H1 (cell line): ENCODE measurements around the gene APOL4. TPM values are rescaled to one million over a fixed set of nuclear protein-coding genes. Genes with fewer than 3 reads are reported as not detected.

Experiments
- CTCF ChIA-PET: fragments of 300-600 bp; sonication (Branson Sonifier 250); formaldehyde crosslinking; loops from one replicate; lab custom pipeline; 2021; ENCODE audit not compliant: partially characterized antibody; lab: Charles Lee
- POLR2A ChIA-PET: fragments of 300-600 bp; sonication (Branson Sonifier 250); formaldehyde crosslinking; loops from one replicate; lab custom pipeline; 2021; ENCODE audit warnings: inconsistent platforms; ENCODE audit not compliant: partially characterized antibody; lab: Charles Lee
- DNase-seq, 2 experiments: peaks; one replicate each; pipeline versions ENCODE4 v3.0.0 to v3.0.0-alpha.2; 2010 to 2022; ENCODE audit warnings: low spot score in 2 of 2, low read depth in 1 of 2, mixed read lengths in 1 of 2
- FAIRE-seq: peaks from 2 replicates; lab custom pipeline; 2011; peaks lifted over from hg19 to GRCh38; lab: Jason Lieb, UNC
- H2AFZ ChIP-seq: 2 replicates; pipeline ENCODE4 v1.8.1; 2012; ENCODE audit warnings: low read length, inconsistent platforms
- H2AK5ac ChIP-seq: 2 replicates; pipeline ENCODE4 v1.6.1; 2013; ENCODE audit warnings: low read depth, low read length
- H2BK120ac ChIP-seq: replicated peaks from 2 replicates; pipeline ENCODE3; 2013; ENCODE audit warnings: low read depth, low read length, inconsistent platforms
- H2BK12ac ChIP-seq: 2 replicates; pipeline ENCODE4 v1.6.1; 2013; ENCODE audit warnings: low read depth, low read length
- H2BK15ac ChIP-seq: 2 replicates; pipeline ENCODE4 v1.6.1; 2013; ENCODE audit warnings: low read length
- H2BK20ac ChIP-seq: 2 replicates; pipeline ENCODE4 v1.6.1; 2013; ENCODE audit warnings: low read length
- H2BK5ac ChIP-seq: 2 replicates; pipeline ENCODE4 v1.6.1; 2013; ENCODE audit warnings: low read depth, low read length
- H3K14ac ChIP-seq: 2 replicates; pipeline ENCODE4 v1.6.1; 2013; ENCODE audit warnings: inconsistent platforms; ENCODE audit not compliant: insufficient read length
- H3K18ac ChIP-seq: 2 replicates; pipeline ENCODE4 v1.6.1; 2013; ENCODE audit warnings: low read length; ENCODE audit errors: extremely low read depth
- H3K23ac ChIP-seq: 2 replicates; pipeline ENCODE4 v1.6.1; 2013; ENCODE audit warnings: inconsistent platforms; ENCODE audit not compliant: insufficient read length
- H3K23me2 ChIP-seq: 2 replicates; pipeline ENCODE4 v1.6.1; 2013; ENCODE audit warnings: low read depth, low read length
- H3K27ac ChIP-seq: 2 replicates; pipeline ENCODE4 v1.6.1; 2011; ENCODE audit warnings: low read depth, low read length, inconsistent platforms
- H3K27me3 ChIP-seq, 4 experiments: replicated peaks in 1 of 4; 1 replicate in 1 of 4; 2 replicates in 3 of 4; pipeline versions ENCODE4 v1.6.1 to v1.8.1; 2011 to 2013; ENCODE audit warnings: low read length in 3 of 4, mild to moderate bottlenecking in 3 of 4, inconsistent platforms in 2 of 4, mixed read lengths in 2 of 4, moderate library complexity in 1 of 4; ENCODE audit not compliant: control insufficient read depth in 3 of 4, insufficient read depth in 3 of 4; ENCODE audit errors: extremely low read depth in 1 of 4
- H3K36me3 ChIP-seq, 4 experiments: 2 replicates each; pipeline versions ENCODE4 v1.6.1 to v1.8.1; 2011 to 2013; ENCODE audit warnings: mild to moderate bottlenecking in 4 of 4, low read length in 3 of 4, moderate library complexity in 2 of 4, control low read depth in 1 of 4, inconsistent platforms in 1 of 4; ENCODE audit not compliant: insufficient read depth in 4 of 4, control insufficient read depth in 2 of 4
- H3K4ac ChIP-seq: replicated peaks from 2 replicates; pipeline ENCODE3; 2013; ENCODE audit warnings: low read length, low read depth, mixed read lengths, inconsistent platforms; ENCODE audit not compliant: insufficient read length
- H3K4me1 ChIP-seq, 4 experiments: replicated peaks in 1 of 4; 1 replicate in 1 of 4; 2 replicates in 3 of 4; pipeline versions ENCODE4 v1.6.1 to v1.8.1; 2011 to 2013; ENCODE audit warnings: low read length in 3 of 4, inconsistent platforms in 2 of 4, mixed read lengths in 1 of 4; ENCODE audit not compliant: insufficient read depth in 4 of 4, control insufficient read depth in 3 of 4
- H3K4me2 ChIP-seq, 2 experiments: 2 replicates each; pipeline versions ENCODE4 v1.6.1 to v1.8.1; 2011 to 2013; ENCODE audit warnings: low read depth in 2 of 2, low read length in 2 of 2, control low read depth in 1 of 2, inconsistent platforms in 1 of 2, mild to moderate bottlenecking in 1 of 2; ENCODE audit not compliant: insufficient read depth in 1 of 2
- H3K4me3 ChIP-seq, 4 experiments: fragments of 200-600, 300-600 bp in 1 of 4; sonication (generic), shearing (Covaris generic), sonication (Bioruptor Twin) in 1 of 4; 2 replicates each; pipeline versions ENCODE4 v1.5.1 to v1.8.1; 2011 to 2016; ENCODE audit warnings: low read length in 4 of 4, low read depth in 3 of 4, control low read depth in 2 of 4, inconsistent platforms in 2 of 4, mild to moderate bottlenecking in 2 of 4, mixed read lengths in 1 of 4, moderate library complexity in 1 of 4; ENCODE audit not compliant: insufficient read depth in 2 of 4; ENCODE audit errors: extremely low read depth in 1 of 4
- H3K56ac ChIP-seq: replicated peaks from 2 replicates; pipeline ENCODE3; 2013; ENCODE audit warnings: low read depth, mild to moderate bottlenecking, mixed read lengths, low read length, inconsistent platforms; ENCODE audit not compliant: insufficient read length
- H3K79me1 ChIP-seq: 2 replicates; pipeline ENCODE4 v1.6.1; 2013; ENCODE audit warnings: low read depth, low read length, control low read depth
- H3K79me2 ChIP-seq, 2 experiments: 2 replicates each; pipeline versions ENCODE4 v1.6.1 to v1.8.1; 2012 to 2013; ENCODE audit warnings: low read length in 2 of 2, mild to moderate bottlenecking in 2 of 2, inconsistent platforms in 1 of 2; ENCODE audit not compliant: insufficient read depth in 2 of 2, control insufficient read depth in 1 of 2
- H3K9ac ChIP-seq, 4 experiments: replicated peaks in 1 of 4; 1 replicate in 1 of 4; 2 replicates in 3 of 4; pipeline versions ENCODE4 v1.6.1 to v1.8.1; 2011 to 2013; ENCODE audit warnings: low read depth in 3 of 4, low read length in 3 of 4, control low read depth in 2 of 4, mild to moderate bottlenecking in 2 of 4, moderate library complexity in 2 of 4, inconsistent platforms in 1 of 4; ENCODE audit errors: extremely low read depth in 1 of 4
- H3K9me3 ChIP-seq, 2 experiments: 2 replicates each; pipeline versions ENCODE4 v1.6.1 to v1.8.1; 2012 to 2013; ENCODE audit warnings: mild to moderate bottlenecking in 2 of 2, moderate library complexity in 2 of 2, control low read depth in 1 of 2, inconsistent platforms in 1 of 2, low read depth in 1 of 2, low read length in 1 of 2, mixed read lengths in 1 of 2; ENCODE audit not compliant: insufficient read depth in 2 of 2
- H4K20me1 ChIP-seq, 2 experiments: replicated peaks in 1 of 2; 2 replicates each; pipeline versions ENCODE3 to v1.8.1; 2011 to 2013; ENCODE audit warnings: inconsistent platforms in 2 of 2, low read length in 2 of 2, mild to moderate bottlenecking in 1 of 2; ENCODE audit not compliant: insufficient read depth in 2 of 2, control insufficient read depth in 1 of 2
- H4K5ac ChIP-seq: 2 replicates; pipeline ENCODE4 v1.6.1; 2013; ENCODE audit warnings: low read length, low read depth, mixed read lengths, inconsistent platforms; ENCODE audit not compliant: insufficient read length
- H4K8ac ChIP-seq: 2 replicates; pipeline ENCODE4 v1.8.0; 2013; ENCODE audit warnings: mild to moderate bottlenecking, moderate library complexity, low read length, inconsistent platforms; ENCODE audit not compliant: insufficient read depth; ENCODE audit errors: extremely low read depth
- H4K91ac ChIP-seq: replicated peaks from 2 replicates; pipeline ENCODE3; 2013; ENCODE audit warnings: low read length, mixed read lengths, inconsistent platforms; ENCODE audit not compliant: insufficient read length
- ASH2L ChIP-seq: fragments of 200-600, 300-600 bp; sonication (generic); IDR thresholded peaks from one replicate; pipeline ENCODE4 v1.7.1; 2017; ENCODE audit warnings: low read length
- CBX8 ChIP-seq: fragments of 300-800, 300-1000 bp; sonication (generic); IDR thresholded peaks from 2 replicates; pipeline ENCODE4 v1.7.1; 2016; ENCODE audit warnings: low read depth, low read length, borderline replicate concordance
- HDAC6 ChIP-seq: IDR thresholded peaks from one replicate; pipeline ENCODE4 v1.7.1; 2012; ENCODE audit warnings: low read depth, mild to moderate bottlenecking, inconsistent platforms, low read length, moderate library complexity
- JUN ChIP-seq: IDR thresholded peaks from 2 replicates; pipeline ENCODE4 v1.6.1; 2011; ENCODE audit warnings: low read depth, mild to moderate bottlenecking, improper control_type of control experiment, low read length
- MAFK ChIP-seq: IDR thresholded peaks from 2 replicates; pipeline ENCODE4 v1.6.1; 2012; ENCODE audit warnings: low read depth, mild to moderate bottlenecking, improper control_type of control experiment, low read length
- MAX ChIP-seq: IDR thresholded peaks from 2 replicates; pipeline ENCODE4 v1.6.1; 2012; ENCODE audit warnings: inconsistent platforms
- SIN3A ChIP-seq, 2 experiments: IDR thresholded peaks in 1 of 2; conservative IDR thresholded peaks in 1 of 2; 2 replicates each; pipeline ENCODE4 v1.6.1; 2011 to 2012; ENCODE audit warnings: low read length in 2 of 2, improper control_type of control experiment in 1 of 2, low read depth in 1 of 2, mild to moderate bottlenecking in 1 of 2
- SUZ12 ChIP-seq: fragments of 200-600 bp; sonication (generic); IDR thresholded peaks from 2 replicates; pipeline ENCODE4 v1.6.1; 2012; ENCODE audit warnings: mild to moderate bottlenecking, inconsistent platforms, low read length, moderate library complexity, mixed read lengths
- WGBS, 2 experiments: shearing (Covaris generic) in 1 of 2; methylation state at CpG; one replicate each; pipeline versions ENCODE4 v1.1.6 to v1.1.7; 2013 to 2015; ENCODE audit warnings: low lambda C conversion rate in 2 of 2, mixed read lengths in 2 of 2, inconsistent platforms in 1 of 2, low coverage in 1 of 2, missing lambda C conversion rate in 1 of 2; ENCODE audit not compliant: insufficient replicate concordance in 2 of 2, insufficient coverage in 1 of 2, insufficient read length in 1 of 2; ENCODE audit errors: extremely low coverage in 1 of 2, missing lambda C conversion rate in 1 of 2; 5-methylcytosine and 5-hydroxymethylcytosine counted together
- polyA plus RNA-seq, 7 experiments: library from polyadenylated mRNA; depleted of rRNA in 3 of 7; stranded (reverse) in 5 of 7; unstranded in 2 of 7; fragments of >200 nt in 5 of 7; fragments of 200-250 nt in 2 of 7; gene quantifications; 1 replicate in 5 of 7; 2 replicates in 1 of 7; 4 replicates in 1 of 7; pipeline versions ENCODE4 v1.2.1 to v1.2.3, GENCODE V29; 2011 to 2013; ENCODE audit warnings: missing spikeins in 2 of 7, mixed read lengths in 2 of 7
- total RNA-seq: library from RNA; stranded (reverse); fragmentation: NEBNext Ultra II Directional; extraction: Animal tissue kit (Norgen Biotek cat#: 25700); gene quantifications from 2 replicates; pipeline ENCODE4 v1.2.1, GENCODE V29; 2021
- TF ChIP-seq, protein P1 (sequence below): IDR thresholded peaks from 2 replicates; pipeline ENCODE4 v1.6.1; 2012; ENCODE audit warnings: low read length, inconsistent platforms

Gene APOL4
- total and polyA plus RNA-seq, 2 of the 8 experiments (the other 6 are each of a cell fraction or from before 2014, with no cell fraction given), result 0.02 TPM; not detected in 1

DNA sequence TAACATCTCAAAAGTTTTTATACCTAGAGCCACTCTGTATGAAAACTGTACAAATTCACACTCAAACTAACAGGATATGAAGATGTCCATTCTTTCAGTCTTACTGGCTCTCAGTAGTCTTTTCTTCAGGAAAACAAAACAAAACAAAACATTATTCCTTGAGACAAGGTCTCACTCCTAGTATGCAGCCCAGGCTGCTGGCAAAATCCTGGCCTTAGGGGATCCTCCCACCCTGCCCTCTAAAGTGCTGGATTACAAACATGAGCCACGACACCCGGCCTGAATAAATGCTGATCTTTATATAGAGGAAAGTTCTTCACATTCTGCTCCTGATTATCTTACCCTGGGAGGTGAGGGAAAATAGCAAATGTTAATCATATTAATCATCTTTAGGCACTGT is 32.6 kb upstream of the APOL4 start:
- Histone ChIP-seq H3K9ac (no peak overlapping the region), H2BK120ac (no peak overlapping the region), H3K79me2 (peaks cover 0 to 5% of the 10 kb centered on the region in 2 experiments; a peak in 1 of 4 replicates), H2BK20ac (no peak overlapping the region), H3K4me2 (no peak overlapping the region), H3K56ac (no peak overlapping the region), H2BK5ac (no peak overlapping the region), H4K8ac (no peak overlapping the region), H2BK12ac (no peak overlapping the region), H3K14ac (no peak overlapping the region), H4K5ac (no peak overlapping the region), H3K18ac (no peak overlapping the region), H2AK5ac (no peak overlapping the region), H3K4me3 (no peak overlapping the region), H3K36me3 (peaks cover 0 to 3% (median 0%) of the 10 kb centered on the region in 4 experiments; a peak in 1 of 8 replicates), H3K4ac (no peak overlapping the region), H4K91ac (no peak overlapping the region), H2BK15ac (no peak overlapping the region), H4K20me1 (no peaks in the 10 kb centered on the region), H3K9me3 (no peaks in the 10 kb centered on the region), H3K27ac (no peak overlapping the region), H3K23me2 (peaks cover 1% of the 10 kb centered on the region), H3K27me3 (no peaks in the 10 kb centered on the region), H3K23ac (no peak overlapping the region), H3K4me1 (peaks cover 0 to 10% (median 5%) of the 10 kb centered on the region in 4 experiments; a peak in 5 of 7 replicates), H2AFZ (no peak overlapping the region), H3K79me1 (no peaks in the 10 kb centered on the region)
- 86% methylated on average over 2 of the region's 2 CpGs; no CpG with 5 or more reads in 1 of the 2 experiments for WGBS, 2 experiments
- POLR2A ChIA-PET, result interaction anchor here (1.6 kb wide), 1 partner anchor 9 kb away, joined by 3 read pairs; no protein-coding TSS in a partner anchor
- no peak for TF ChIP-seq MAFK
- TF ChIP-seq SIN3A (conservative IDR thresholded peaks at IDR 0.05 in 1 of 2, IDR thresholded peaks at IDR 0.05 in 1 of 2; ENCODE audit: low read depth in 1 of 2, low read length in 2 of 2), result no peak
- TF ChIP-seq HDAC6, result no peak
- no peak for TF ChIP-seq CBX8
- TF ChIP-seq, protein P1, sequence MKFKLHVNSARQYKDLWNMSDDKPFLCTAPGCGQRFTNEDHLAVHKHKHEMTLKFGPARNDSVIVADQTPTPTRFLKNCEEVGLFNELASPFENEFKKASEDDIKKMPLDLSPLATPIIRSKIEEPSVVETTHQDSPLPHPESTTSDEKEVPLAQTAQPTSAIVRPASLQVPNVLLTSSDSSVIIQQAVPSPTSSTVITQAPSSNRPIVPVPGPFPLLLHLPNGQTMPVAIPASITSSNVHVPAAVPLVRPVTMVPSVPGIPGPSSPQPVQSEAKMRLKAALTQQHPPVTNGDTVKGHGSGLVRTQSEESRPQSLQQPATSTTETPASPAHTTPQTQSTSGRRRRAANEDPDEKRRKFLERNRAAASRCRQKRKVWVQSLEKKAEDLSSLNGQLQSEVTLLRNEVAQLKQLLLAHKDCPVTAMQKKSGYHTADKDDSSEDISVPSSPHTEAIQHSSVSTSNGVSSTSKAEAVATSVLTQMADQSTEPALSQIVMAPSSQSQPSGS, result no peak
- no peak for TF ChIP-seq JUN
- TF ChIP-seq SUZ12, result no peak
- no peak for TF ChIP-seq MAX
- TF ChIP-seq ASH2L, result no peak
- CTCF ChIA-PET, result interaction anchor here (0.9 to 4.0 kb wide), 2 partner anchors 43 to 53 kb away, joined by 3 to 20 read pairs; no protein-coding TSS in a partner anchor
- DNase-seq, result no peak
- FAIRE-seq, result no peak
